IPS DF 6.9 (cell line): Measurements from ENCODE around the gene CUEDC2.

Experiments used
- DNase-seq: peaks from one replicate; pipeline ENCODE4 v3.0.0-alpha.2; 2013; ENCODE audit warnings: low read depth, low spot score
- H3K27ac ChIP-seq: one replicate; pipeline ENCODE4 v1.5.1; 2013; ENCODE audit warnings: low read length, control low read depth
- H3K27me3 ChIP-seq: 2 replicates; pipeline ENCODE4 v1.6.1; 2013; ENCODE audit warnings: mild to moderate bottlenecking, low read length; ENCODE audit not compliant: control insufficient read depth, insufficient read depth
- H3K36me3 ChIP-seq: 2 replicates; pipeline ENCODE4 v1.6.1; 2013; ENCODE audit warnings: low read length; ENCODE audit not compliant: control insufficient read depth, insufficient read depth
- H3K4me1 ChIP-seq: 2 replicates; pipeline ENCODE4 v1.6.1; 2013; ENCODE audit warnings: low read length; ENCODE audit not compliant: control insufficient read depth, insufficient read depth
- H3K4me3 ChIP-seq: 2 replicates; pipeline ENCODE4 v1.5.1; 2013; ENCODE audit warnings: mild to moderate bottlenecking, low read length
- H3K9me3 ChIP-seq: 2 replicates; pipeline ENCODE4 v1.6.1; 2013; ENCODE audit warnings: low read length, inconsistent platforms; ENCODE audit not compliant: control insufficient read depth, insufficient read depth
- WGBS: extraction: QIAGEN DNeasy Blood & Tissue Kit; methylation state at CpG from one replicate; pipeline ENCODE4 v1.1.7; 2013; ENCODE audit warnings: mixed read lengths, missing lambda C conversion rate; ENCODE audit not compliant: insufficient read length, insufficient coverage; 5-methylcytosine and 5-hydroxymethylcytosine counted together

CUEDC2 gene

GRCh38 chr10:102453502-102453901 is 21.1 kb upstream of the CUEDC2 start:
- no peaks in the 10 kb centered on the region for H3K27me3 ChIP-seq
- WGBS = no CpG with 5 or more reads among the region's 5 CpGs
- no peak for DNase-seq
- H3K36me3 ChIP-seq = no peaks in the 10 kb centered on the region; the same call in 1 of the 2 replicates
- peaks cover 6% of the 10 kb centered on the region for H3K4me1 ChIP-seq
- H3K4me3 ChIP-seq = no peak overlapping the region
- no peaks in the 10 kb centered on the region for H3K9me3 ChIP-seq
- no peak overlapping the region for H3K27ac ChIP-seq

GRCh38 chr10:102452672-102453340 is 20.4 kb upstream of the CUEDC2 start:
- H3K4me3 ChIP-seq = no peak overlapping the region
- WGBS = no CpG with 5 or more reads among the region's 3 CpGs
- H3K27me3 ChIP-seq = no peaks in the 10 kb centered on the region
- H3K36me3 ChIP-seq = no peaks in the 10 kb centered on the region; the same call in 1 of the 2 replicates
- no peak for DNase-seq
- no peak overlapping the region for H3K27ac ChIP-seq
- H3K9me3 ChIP-seq = no peaks in the 10 kb centered on the region
- H3K4me1 ChIP-seq = peaks cover 6% of the 10 kb centered on the region

GRCh38 chr10:102451105-102451969 is 19.0 kb upstream of the CUEDC2 start, which contains the start of gene C10orf95:
TSS of gene C10orf95 (minus strand) at chr10:102451543. CDS start at chr10:102451093, 450 bp downstream.
- DNase-seq = no peak
- Histone ChIP-seq H3K27ac (no peak within 1 kb of the TSS), H3K9me3 (no peaks in the 10 kb centered on the region), H3K4me3 (peak within 1 kb of the TSS; percentile 56), H3K27me3 (no peaks in the 10 kb centered on the region), H3K36me3 (no peaks in the 10 kb centered on the region; the same call in 1 of the 2 replicates), H3K4me1 (peaks cover 6% of the 10 kb centered on the region)
- no CpG with 5 or more reads among the region's 28 CpGs for WGBS

- WGBS = no CpG with 5 or more reads among the region's 104 CpGs
- H3K27ac ChIP-seq = no peak overlapping the region
- DNase-seq = no peak
Observed at GRCh38 chr10:102450374-102451104, 18.2 kb upstream of the CUEDC2 start.

GRCh38 chr10:102450124-102450373 is 17.7 kb upstream of the CUEDC2 start:
- no peaks in the 10 kb centered on the region for H3K27me3 ChIP-seq
- WGBS = no CpG with 5 or more reads among the region's 11 CpGs
- H3K4me3 ChIP-seq = peak overlapping the region; percentile 56
- no peaks in the 10 kb centered on the region for H3K36me3 ChIP-seq
- peaks cover 5% of the 10 kb centered on the region; the same call in 1 of the 2 replicates for H3K4me1 ChIP-seq
- no peaks in the 10 kb centered on the region for H3K9me3 ChIP-seq
- DNase-seq = no peak
- no peak overlapping the region for H3K27ac ChIP-seq

More at GRCh38 chr10:102450374-102451104, 18.2 kb upstream of the CUEDC2 start:
- Histone ChIP-seq H3K4me3 (peak overlapping the region; percentile 56), H3K36me3 (no peaks in the 10 kb centered on the region), H3K27me3 (no peaks in the 10 kb centered on the region), H3K9me3 (no peaks in the 10 kb centered on the region), H3K4me1 (peaks cover 6% of the 10 kb centered on the region)

- H3K27ac ChIP-seq = no peak overlapping the region
- WGBS = no CpG with 5 or more reads among the region's 30 CpGs
- peaks cover 5% of the 10 kb centered on the region; the same call in 1 of the 2 replicates for H3K4me1 ChIP-seq
- peak overlapping the region; percentile 56; the same call in 1 of the 2 replicates for H3K4me3 ChIP-seq
- DNase-seq = no peak
- no peaks in the 10 kb centered on the region for H3K9me3 ChIP-seq
- no peaks in the 10 kb centered on the region for H3K27me3 ChIP-seq
- no peaks in the 10 kb centered on the region for H3K36me3 ChIP-seq
Observed at GRCh38 chr10:102449321-102450123, 17.1 kb upstream of the CUEDC2 start.

GRCh38 chr10:102444851-102445250 is 12.5 kb upstream of the CUEDC2 start:
- Histone ChIP-seq H3K27ac (no peak overlapping the region), H3K36me3 (no peaks in the 10 kb centered on the region), H3K4me3 (no peak overlapping the region), H3K27me3 (no peaks in the 10 kb centered on the region), H3K9me3 (no peaks in the 10 kb centered on the region), H3K4me1 (peaks cover 2% of the 10 kb centered on the region; the same call in 1 of the 2 replicates)
- WGBS = no CpG with 5 or more reads among the region's 2 CpGs
- no peak for DNase-seq

GRCh38 chr10:102438374-102438773 is 6.0 kb upstream of the CUEDC2 start:
- peaks cover 2% of the 10 kb centered on the region; the same call in 1 of the 2 replicates for H3K4me1 ChIP-seq
- H3K9me3 ChIP-seq = no peaks in the 10 kb centered on the region
- WGBS = no CpG with 5 or more reads among the region's 1 CpG
- H3K27ac ChIP-seq = no peak overlapping the region
- peaks cover 23% of the 10 kb centered on the region for H3K27me3 ChIP-seq
- DNase-seq = no peak
- no peak overlapping the region for H3K4me3 ChIP-seq
- H3K36me3 ChIP-seq = no peaks in the 10 kb centered on the region

- no CpG with 5 or more reads among the region's 3 CpGs for WGBS
- DNase-seq = no peak
- Histone ChIP-seq H3K36me3 (no peaks in the 10 kb centered on the region), H3K4me3 (no peak overlapping the region), H3K9me3 (no peaks in the 10 kb centered on the region), H3K27ac (no peak overlapping the region), H3K27me3 (peaks cover 24% of the 10 kb centered on the region), H3K4me1 (peaks cover 2% of the 10 kb centered on the region; the same call in 1 of the 2 replicates)
Observed at GRCh38 chr10:102437515-102437914, 5.1 kb upstream of the CUEDC2 start.
